ENCODE data around the gene APOA4. TPM values are rescaled to one million over a fixed set of nuclear protein-coding genes. Genes with fewer than 3 reads are reported as not detected.
A peak's percentile ranks its signal among the peaks of the same experiment; 100 is the strongest.

Gene APOA4
- total and polyA plus RNA-seq, 2 of the 13 experiments (the other 11 are each of a cell fraction or from before 2014, with no cell fraction given) = 3.8 to 7.2 TPM

GRCh38 chr11:116826751-116827431, 3.8 kb upstream of the APOA4 start (continued):
- TF ChIP-seq ZNF318 (CRISPR knock-in tag; IDR thresholded peaks at IDR 0.05) = peak; percentile 59; the same call in 1 of the 2 replicates
- TF ChIP-seq ARID2 (CRISPR knock-in tag; IDR thresholded peaks at IDR 0.05; ENCODE audit: borderline replicate concordance) = no peak
- TF ChIP-seq ZNF20 (CRISPR knock-in tag; IDR thresholded peaks at IDR 0.05) = no peak
- peak; percentile 91 for TF ChIP-seq GATA4 (IDR thresholded peaks at IDR 0.05; ENCODE audit: borderline replicate concordance, low read depth)
- no peak for TF ChIP-seq PLRG1 (conservative IDR thresholded peaks at IDR 0.05)
- TF ChIP-seq ZMYM3 (CRISPR knock-in tag; IDR thresholded peaks at IDR 0.05) = peak; percentile 100
- TF ChIP-seq ZNF543 (CRISPR knock-in tag; IDR thresholded peaks at IDR 0.05) = peak; percentile 71; the same call in 1 of the 2 replicates
- no peak for TF ChIP-seq MXD3 (CRISPR knock-in tag; IDR thresholded peaks at IDR 0.05)
- no peak; the same call in 1 of the 2 replicates for TF ChIP-seq BRF2 (CRISPR knock-in tag; IDR thresholded peaks at IDR 0.05)
- TF ChIP-seq KDM4B (CRISPR knock-in tag; IDR thresholded peaks at IDR 0.05) = peak; percentile 59; the same call in 1 of the 2 replicates
- TF ChIP-seq SALL2 (CRISPR knock-in tag; IDR thresholded peaks at IDR 0.05) = no peak; the same call in 1 of the 2 replicates
- TF ChIP-seq DMAP1 (CRISPR knock-in tag; IDR thresholded peaks at IDR 0.05) = no peak; the same call in 1 of the 2 replicates
- TF ChIP-seq TERF1 (CRISPR knock-in tag; IDR thresholded peaks at IDR 0.05) = no peak
- TF ChIP-seq HNRNPUL1 (IDR thresholded peaks at IDR 0.05; ENCODE audit: low read depth, low read length) = no peak
- TF ChIP-seq ZSCAN12 (CRISPR knock-in tag; IDR thresholded peaks at IDR 0.05) = 0 out of 2 replicates have a peak, but pooled peaks have one; percentile 19
- no peak for TF ChIP-seq ZFP82 (CRISPR knock-in tag; IDR thresholded peaks at IDR 0.05; ENCODE audit: borderline replicate concordance)
- TF ChIP-seq ZNF17 (CRISPR knock-in tag; IDR thresholded peaks at IDR 0.05) = no peak
- no peak for TF ChIP-seq KDM5A (IDR thresholded peaks at IDR 0.05; ENCODE audit: borderline replicate concordance, low read length)
- TF ChIP-seq ATF7-NPFF (CRISPR knock-in tag; IDR thresholded peaks at IDR 0.05; ENCODE audit: low read depth) = 0 out of 2 replicates have a peak, but pooled peaks have one; percentile 16
- TF ChIP-seq PHF20 (CRISPR knock-in tag; IDR thresholded peaks at IDR 0.05) = peak; percentile 56; the same call in 1 of the 2 replicates

Data from HepG2 (cell line).